Thoracic aorta (tissue), 2 donors: Measurements from ENCODE around the gene DIP2B. TPM values are rescaled to one million over a fixed set of nuclear protein-coding genes. Genes with fewer than 3 reads are reported as not detected.

ENCODE experiments used
- ATAC-seq: fragments of 150-250 bp; one replicate; pipeline ENCODE4 v1.8.0; 2017; ENCODE audit warnings: low read depth; ENCODE audit not compliant: insufficient number of reproducible peaks, low FRiP score
- DNase-seq: peaks from one replicate; pipeline ENCODE4 v3.0.0-alpha.2; 2020; ENCODE audit warnings: low spot score
- H3K27ac ChIP-seq, 2 donors: fragments of 200-600 bp; sonication (generic); 1 replicate in 1 of 2; 2 replicates in 1 of 2; pipeline ENCODE4 v1.5.1; 2016; ENCODE audit warnings: mild to moderate bottlenecking in 2 of 2, moderate library complexity in 2 of 2
- H3K27me3 ChIP-seq: fragments of 200-600 bp; sonication (generic); replicated peaks from 2 replicates; pipeline ENCODE4 v1.6.0; 2016; ENCODE audit warnings: mild to moderate bottlenecking; ENCODE audit not compliant: insufficient read depth
- H3K36me3 ChIP-seq: fragments of 200-600 bp; sonication (generic); one replicate; pipeline ENCODE4 v1.5.1; 2016
- H3K4me1 ChIP-seq, 2 donors: fragments of 200-600 bp; sonication (generic); 1 replicate in 1 of 2; 2 replicates in 1 of 2; pipeline versions ENCODE4 v1.5.1 to v1.6.0; 2016; ENCODE audit warnings: low read depth in 2 of 2, mild to moderate bottlenecking in 1 of 2; ENCODE audit not compliant: control insufficient read depth in 1 of 2
- H3K4me3 ChIP-seq: fragments of 200-600 bp; sonication (generic); 2 replicates; pipeline ENCODE4 v1.5.1; 2016; ENCODE audit warnings: mild to moderate bottlenecking
- H3K9me3 ChIP-seq: fragments of 200-600 bp; sonication (generic); 2 replicates; pipeline ENCODE4 v1.5.1; 2016
- total RNA-seq, 2 donors: library from RNA; depleted of rRNA; stranded (reverse); fragments of >200 nt; gene quantifications; one replicate each; pipeline versions ENCODE4 v1.1.0 to v1.2.3, GENCODE V29; 2016
- TF ChIP-seq, protein P1 (sequence below): fragments of 200-600 bp; sonication (generic); IDR thresholded peaks from one replicate; pipeline ENCODE4 v1.5.1; 2019; ENCODE audit warnings: antibody characterized with exemption

DIP2B gene
- total RNA-seq, 2 donors from 2014 or later: 22.3 to 22.9 TPM

DNA sequence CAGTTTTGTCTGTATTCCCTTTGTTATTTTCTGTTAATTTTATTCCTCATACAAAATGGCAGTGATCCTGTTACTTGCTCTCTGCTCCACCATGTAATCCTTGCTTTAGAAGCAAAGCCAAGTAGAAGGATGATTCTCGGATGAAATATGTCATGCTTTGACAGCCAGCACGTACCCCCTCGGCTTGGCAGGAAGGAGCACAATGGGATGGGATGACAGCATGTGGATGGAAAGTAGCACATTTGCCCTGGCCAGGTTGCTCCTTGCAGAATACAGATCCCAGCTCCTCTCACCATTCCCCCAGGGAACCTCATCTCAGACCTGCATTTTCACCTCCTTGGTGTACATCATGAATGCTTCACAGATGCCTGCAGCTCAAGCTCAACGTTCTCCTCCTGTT is 224.1 kb downstream of the DIP2B start:
- Histone ChIP-seq H3K4me1 (peaks cover 0 to 21% of the 10 kb centered on the region in 2 donors), H3K9me3 (no peaks in the 10 kb centered on the region), H3K27me3 (no peaks in the 10 kb centered on the region)

DNA sequence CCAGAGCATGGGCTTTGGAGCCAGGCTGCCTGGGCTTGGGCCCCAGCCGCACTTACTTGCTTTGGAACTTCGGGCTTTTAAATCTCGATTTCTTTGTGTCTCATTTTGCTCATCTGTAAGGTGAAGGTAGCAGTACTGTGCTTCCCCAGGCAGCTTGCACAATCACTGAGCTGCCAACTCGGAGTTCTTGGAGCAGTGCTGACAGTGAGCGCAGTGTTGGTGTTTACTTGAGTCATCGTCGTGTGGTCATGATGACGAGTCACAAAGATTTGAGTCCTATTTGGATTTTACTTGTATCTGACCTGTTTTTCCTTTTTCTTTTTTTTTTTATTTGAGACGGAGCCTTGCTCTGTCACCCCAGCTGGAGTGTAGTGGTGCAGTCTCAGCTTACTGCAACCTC is 227.8 kb downstream of the DIP2B start:
- DNase-seq (no peak), ATAC-seq (no peak)
- TF ChIP-seq, protein P1, sequence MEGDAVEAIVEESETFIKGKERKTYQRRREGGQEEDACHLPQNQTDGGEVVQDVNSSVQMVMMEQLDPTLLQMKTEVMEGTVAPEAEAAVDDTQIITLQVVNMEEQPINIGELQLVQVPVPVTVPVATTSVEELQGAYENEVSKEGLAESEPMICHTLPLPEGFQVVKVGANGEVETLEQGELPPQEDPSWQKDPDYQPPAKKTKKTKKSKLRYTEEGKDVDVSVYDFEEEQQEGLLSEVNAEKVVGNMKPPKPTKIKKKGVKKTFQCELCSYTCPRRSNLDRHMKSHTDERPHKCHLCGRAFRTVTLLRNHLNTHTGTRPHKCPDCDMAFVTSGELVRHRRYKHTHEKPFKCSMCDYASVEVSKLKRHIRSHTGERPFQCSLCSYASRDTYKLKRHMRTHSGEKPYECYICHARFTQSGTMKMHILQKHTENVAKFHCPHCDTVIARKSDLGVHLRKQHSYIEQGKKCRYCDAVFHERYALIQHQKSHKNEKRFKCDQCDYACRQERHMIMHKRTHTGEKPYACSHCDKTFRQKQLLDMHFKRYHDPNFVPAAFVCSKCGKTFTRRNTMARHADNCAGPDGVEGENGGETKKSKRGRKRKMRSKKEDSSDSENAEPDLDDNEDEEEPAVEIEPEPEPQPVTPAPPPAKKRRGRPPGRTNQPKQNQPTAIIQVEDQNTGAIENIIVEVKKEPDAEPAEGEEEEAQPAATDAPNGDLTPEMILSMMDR: no peak
- Histone ChIP-seq H3K9me3 (no peaks in the 10 kb centered on the region), H3K27me3 (no peaks in the 10 kb centered on the region), H3K4me3 (no peak overlapping the region), H3K27ac (no peak overlapping the region), H3K36me3 (peaks cover 35% of the 10 kb centered on the region), H3K4me1 (no peaks in the 10 kb centered on the region)

More for the DNA sequence above, 224.1 kb downstream of the DIP2B start:
- Histone ChIP-seq H3K36me3 (peaks cover 31% of the 10 kb centered on the region), H3K27ac (no peak overlapping the region), H3K4me3 (no peak overlapping the region)
- DNase-seq (no peak), ATAC-seq (no peak)
- TF ChIP-seq, protein P1: no peak

DNA sequence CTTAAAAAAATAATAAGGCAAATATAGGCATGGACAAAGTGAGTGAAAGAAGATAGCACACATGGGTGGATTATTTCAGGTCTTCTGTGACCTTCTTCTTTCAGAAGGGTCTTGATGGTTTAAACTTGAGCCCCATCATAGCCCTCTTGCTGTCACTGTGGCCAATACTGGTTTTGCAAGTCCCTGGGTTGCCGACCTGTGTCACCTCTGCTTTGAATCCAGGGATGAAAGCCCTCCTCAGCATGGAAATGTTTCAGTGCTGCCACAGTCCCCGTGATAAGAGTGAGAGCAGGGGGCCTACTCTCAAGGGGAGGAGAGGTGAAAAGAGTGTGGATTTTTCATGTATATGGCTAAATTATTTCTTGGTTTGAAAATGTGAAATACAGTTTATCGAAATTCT is 228.9 kb downstream of the DIP2B start:
- TF ChIP-seq, protein P1: no peak
- DNase-seq (no peak), ATAC-seq (no peak)
- Histone ChIP-seq H3K27me3 (no peaks in the 10 kb centered on the region), H3K4me3 (no peak overlapping the region), H3K9me3 (no peaks in the 10 kb centered on the region), H3K27ac (no peak overlapping the region), H3K4me1 (no peaks in the 10 kb centered on the region), H3K36me3 (peaks cover 30% of the 10 kb centered on the region)

DNA sequence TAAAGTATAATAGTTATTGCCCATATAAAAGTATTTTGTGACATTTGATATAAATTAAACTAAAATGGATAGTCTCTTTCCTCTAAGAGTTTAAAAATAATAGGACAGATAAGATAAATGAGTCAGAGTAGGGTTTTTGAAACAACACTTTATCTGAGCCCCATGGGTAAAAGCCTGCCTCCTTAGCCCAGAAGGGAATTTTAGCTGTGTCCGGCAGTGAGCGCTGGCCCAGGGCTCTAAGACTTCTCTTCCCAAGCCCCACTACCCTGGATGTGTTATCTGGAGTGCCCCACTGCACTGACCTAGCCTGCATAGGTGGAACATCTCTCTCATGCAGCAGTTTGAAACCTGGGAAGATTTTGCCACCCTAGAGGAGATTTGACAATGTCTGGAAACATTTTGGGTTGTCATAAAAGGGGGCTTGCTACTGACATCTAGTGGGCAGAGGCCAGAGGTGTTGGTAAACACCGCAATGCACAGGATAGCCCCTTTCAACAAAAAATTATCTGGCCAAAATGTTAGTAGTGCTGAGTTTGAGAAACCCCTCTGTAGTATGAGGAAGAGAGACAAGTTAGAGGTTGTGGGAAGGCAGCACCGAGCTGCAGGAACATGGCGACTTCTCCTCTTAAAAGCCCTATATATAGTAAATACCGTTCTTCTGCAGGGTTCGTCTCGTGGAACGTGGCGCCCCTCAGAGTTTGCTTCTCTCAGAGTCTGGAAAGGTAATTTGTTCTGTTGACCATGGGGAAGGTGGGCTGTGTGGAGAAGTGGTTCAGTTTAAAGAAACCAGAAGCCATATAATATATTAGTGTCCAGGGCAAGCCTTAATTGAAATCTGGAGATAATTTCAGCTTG is 229.9 kb downstream of the DIP2B start:
- Histone ChIP-seq H3K9me3 (no peaks in the 10 kb centered on the region), H3K4me1 (no peaks in the 10 kb centered on the region), H3K4me3 (no peak overlapping the region), H3K36me3 (peaks cover 34% of the 10 kb centered on the region), H3K27me3 (no peaks in the 10 kb centered on the region), H3K27ac (no peak overlapping the region)
- ATAC-seq: no peak
- no peak for DNase-seq
- TF ChIP-seq, protein P1: peak; percentile 30

DNA sequence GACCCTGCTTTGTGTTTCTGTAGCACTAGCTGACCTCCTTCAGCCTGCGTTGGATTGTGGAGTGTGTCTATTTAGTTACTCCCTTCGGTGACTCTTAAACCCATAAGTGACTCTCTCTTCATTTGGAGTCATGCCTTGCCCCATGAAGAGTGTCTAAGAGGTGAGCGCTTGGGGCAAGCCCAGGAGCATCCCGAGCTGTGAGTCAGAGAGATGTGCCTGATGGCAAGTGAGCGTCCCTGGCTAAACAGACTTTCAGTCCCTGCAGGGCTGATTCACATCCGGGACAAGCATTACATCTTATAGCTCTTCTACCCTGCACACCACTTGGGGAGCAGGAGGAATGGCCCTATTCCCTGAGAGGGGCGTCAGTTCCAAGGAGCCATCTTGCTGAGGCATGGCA is 234.8 kb downstream of the DIP2B start:
- H3K36me3 ChIP-seq: peaks cover 31% of the 10 kb centered on the region
- H3K27me3 ChIP-seq: no peaks in the 10 kb centered on the region
- ATAC-seq: no peak
- TF ChIP-seq, protein P1: no peak
- no peak overlapping the region for H3K27ac ChIP-seq
- no peak overlapping the region for H3K4me3 ChIP-seq
- no peak for DNase-seq
- H3K4me1 ChIP-seq: no peaks in the 10 kb centered on the region
- H3K9me3 ChIP-seq: no peaks in the 10 kb centered on the region
